ENCODE measurements around the gene NUDCD2.
"Not testable (repeated sequence)": the region's sequence is repeated elsewhere in the genome, so short reads cannot be mapped to it uniquely, and the experiment has no call there.

The NUDCD2 gene

GRCh38 chr5:163463063-163463435 is 3.1 kb upstream of the NUDCD2 start:
- DNase-seq: no peak

DNA sequence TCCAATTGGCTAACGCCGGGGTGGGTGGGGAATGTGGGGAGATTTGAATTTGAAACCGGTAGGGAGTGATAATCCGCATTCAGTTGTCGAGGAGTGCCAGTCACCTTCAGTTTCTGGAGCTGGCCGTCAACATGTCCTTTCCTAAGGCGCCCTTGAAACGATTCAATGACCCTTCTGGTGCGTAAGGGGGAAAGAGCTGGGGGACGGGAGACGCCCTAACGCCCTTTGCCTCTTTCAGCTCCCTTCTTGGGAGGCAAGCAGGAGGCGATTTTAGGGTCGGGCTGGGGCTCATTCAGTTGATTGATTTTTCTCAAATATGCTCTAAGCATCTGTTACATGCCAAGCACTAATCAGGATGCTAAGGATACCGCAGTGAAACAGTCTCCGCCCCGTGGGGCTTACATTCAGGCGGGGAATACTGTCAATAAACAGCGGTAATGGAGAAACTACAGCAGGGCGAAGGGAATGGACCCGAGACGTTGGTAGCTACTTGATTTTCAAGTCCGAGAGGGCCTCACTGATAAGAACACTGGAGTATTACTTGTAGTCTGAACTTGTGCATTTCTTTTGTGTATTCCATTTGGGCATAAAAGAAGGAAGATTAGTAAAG is 765 bp upstream of the NUDCD2 start, which contains the start of gene HMMR:
TSS of gene HMMR (plus strand) at position 71 of the 610 bp plus-strand sequence. CDS start at position 132, 61 bp downstream.
- peak; percentile 68 for DNase-seq

- DNase-seq: no peak
These were observed 462 bp downstream of the NUDCD2 start for GRCh38 chr5:163459462-163459818.

DNA sequence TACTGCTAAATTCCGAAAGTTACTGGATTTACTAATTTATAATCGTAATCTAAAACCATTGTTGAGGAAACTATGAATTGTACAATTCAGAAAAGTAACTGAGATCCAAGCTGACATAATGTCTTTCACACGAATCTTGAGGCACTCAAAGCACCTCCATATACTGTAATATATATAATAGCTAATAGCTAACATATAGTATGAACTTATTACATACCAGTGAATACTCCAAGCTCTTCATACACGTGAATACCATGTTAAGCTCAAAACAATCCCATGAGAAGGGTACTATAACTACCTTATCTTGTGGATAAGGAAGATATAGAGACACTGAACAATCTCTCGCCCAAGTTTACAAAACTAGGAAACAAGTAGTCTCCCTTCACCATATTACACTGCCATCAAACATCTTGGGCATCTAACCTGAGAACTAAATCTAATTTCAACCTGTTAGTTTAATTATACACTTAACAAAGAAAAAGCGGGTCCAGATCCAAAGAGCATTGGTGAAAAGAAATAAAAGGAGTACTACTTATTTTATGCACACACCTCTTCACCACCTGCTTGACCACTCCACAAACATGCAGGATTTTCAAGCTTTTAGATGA is 1.0 kb downstream of the NUDCD2 start:
- peak; percentile 38 for DNase-seq

DNA sequence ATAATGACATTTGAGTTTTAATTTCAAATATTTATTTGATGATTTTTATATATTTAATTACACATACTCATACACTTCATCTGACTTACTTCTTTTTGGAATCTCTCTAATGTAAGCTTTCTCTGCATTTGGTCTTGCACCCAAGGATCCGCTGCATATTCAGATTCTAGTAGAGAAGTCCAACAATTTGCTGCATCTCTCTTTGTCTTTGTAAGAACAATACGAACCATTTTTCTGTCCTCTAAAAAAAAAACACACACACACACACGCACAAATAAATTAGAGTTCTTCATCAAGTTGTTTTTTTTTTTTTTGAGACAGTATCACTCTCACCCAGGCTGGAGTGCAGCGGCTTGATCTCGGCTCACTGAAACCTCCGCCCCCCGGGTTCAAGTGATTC is 3.1 kb downstream of the NUDCD2 start:
- DNase-seq: no peak

- DNase-seq: no peak
These were observed 3.8 kb downstream of the NUDCD2 start for GRCh38 chr5:163456029-163456589.

DNA sequence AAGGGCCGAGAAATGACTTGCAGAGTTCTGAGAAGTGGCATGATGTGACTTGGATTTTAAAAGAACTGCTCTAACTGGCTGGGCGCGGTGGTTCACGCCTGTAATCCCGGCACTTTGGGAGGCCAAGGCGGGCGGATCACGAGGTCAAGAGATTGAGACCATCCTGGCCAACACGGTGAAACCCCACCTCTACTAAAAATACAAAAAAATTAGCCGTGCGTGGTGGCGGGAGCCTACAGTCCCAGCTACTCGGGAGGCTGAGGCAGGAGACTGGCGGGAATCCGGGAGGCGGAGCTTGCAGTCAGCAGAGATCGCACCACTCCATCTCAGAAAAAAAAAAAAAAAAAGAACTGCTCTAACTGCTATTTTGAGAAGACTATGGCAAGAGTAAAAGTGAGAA is 4.5 kb downstream of the NUDCD2 start:
- not testable (repeated sequence) for DNase-seq

GRCh38 chr5:163453705-163454104 is 6.2 kb downstream of the NUDCD2 start:
- DNase-seq: no peak

DNA sequence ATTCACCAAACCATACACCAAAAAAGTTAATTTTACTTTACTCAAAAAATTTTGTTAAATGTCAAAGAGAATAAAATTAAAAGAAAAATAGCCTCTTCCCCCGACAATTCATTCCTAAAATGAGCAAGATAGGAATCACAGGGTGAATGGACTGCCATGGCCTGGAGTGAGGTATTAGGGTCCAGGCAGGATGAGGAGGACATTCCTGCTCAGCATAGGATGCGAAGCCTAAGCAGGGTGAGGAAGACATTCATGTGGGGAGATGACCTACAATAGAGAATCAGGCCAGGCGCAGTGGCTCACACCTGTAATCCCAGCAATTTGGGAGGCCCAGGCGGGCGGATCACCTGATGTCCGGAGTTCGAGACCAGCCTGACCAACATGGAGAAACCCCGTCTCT is 8.4 kb downstream of the NUDCD2 start:
- DNase-seq: no peak

DNA sequence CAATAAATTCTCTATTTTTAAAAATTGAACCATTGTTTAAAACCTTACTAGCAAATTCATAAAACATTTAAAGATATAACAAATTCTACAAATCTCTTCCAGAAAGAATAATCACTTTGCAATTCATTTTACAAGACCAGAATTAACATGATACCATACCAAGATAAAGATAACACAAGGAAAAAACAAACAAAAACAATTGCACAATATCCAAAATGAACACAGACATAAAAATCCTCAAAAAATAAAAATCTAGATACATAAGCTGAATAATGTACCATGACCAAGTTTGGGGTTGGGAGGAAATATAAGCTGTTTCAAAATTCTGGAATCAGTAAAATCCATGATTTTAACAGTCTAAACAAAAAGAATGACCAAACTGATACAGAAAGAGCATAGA is 11.4 kb downstream of the NUDCD2 start:
- no peak for DNase-seq

GRCh38 chr5:163447875-163448274 is 12.0 kb downstream of the NUDCD2 start:
- no peak for DNase-seq

DNA sequence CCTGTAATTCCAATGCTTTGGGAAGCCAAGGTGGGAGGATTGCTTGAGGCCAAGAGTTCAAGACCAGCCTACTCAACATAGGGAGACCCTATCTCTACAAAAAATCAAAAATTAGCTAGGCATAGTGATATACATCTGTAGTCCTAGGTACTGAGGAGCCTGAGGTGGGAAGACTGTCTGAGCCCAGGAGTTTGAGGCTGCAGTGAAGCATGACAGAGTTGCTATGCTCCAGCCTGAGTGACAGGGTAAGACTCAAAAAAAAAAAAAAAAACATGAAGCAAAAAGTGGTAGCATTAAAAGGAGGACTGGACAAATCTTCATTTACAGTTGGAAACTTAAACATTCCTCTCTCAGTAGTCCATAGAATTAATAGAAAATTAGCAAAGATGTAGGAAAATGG is 12.7 kb downstream of the NUDCD2 start:
- no peak for DNase-seq

GRCh38 chr5:163445345-163445744 is 14.6 kb downstream of the NUDCD2 start:
- no peak for DNase-seq

DNA sequence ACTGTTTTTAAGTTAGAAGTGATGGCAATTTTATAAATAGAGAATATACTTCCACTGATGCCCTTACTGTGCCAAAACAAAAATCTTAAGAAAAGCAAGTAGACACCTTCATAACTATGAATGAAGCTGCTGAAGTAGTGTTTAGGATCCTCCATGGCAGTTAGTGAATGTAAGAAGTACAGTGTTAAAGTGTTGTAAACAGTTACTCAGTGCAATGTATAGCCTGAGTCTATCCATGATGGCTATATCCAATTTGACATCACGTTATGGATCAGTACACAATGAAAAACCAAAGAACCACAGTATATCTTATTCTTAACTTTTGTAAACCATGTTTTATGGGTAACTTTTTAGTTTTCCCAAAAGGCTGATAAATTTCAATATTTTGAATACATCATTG is 15.4 kb downstream of the NUDCD2 start:
- DNase-seq: no peak

- no peak for DNase-seq
These were observed 18.9 kb downstream of the NUDCD2 start for GRCh38 chr5:163440954-163441353.

DNA sequence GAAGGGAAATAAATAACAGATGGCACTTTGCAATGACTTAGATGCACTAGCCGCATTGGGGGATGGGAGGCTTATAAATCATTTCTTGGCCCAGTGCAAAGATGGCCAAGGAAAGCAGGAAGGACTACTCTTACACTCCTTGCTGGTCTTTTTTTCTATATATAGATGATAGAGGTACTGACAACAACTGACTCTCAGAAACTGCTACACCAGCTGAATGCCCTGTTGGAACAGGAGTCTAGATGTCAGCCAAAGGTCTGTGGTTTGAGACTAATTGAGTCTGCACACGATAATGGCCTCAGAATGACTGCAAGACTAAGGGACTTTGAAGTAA is 20.8 kb downstream of the NUDCD2 start:
- peak; percentile 79 for DNase-seq

GRCh38 chr5:163437309-163438182 is 22.4 kb downstream of the NUDCD2 start, which contains the start of gene CCNG1:
Gene CCNG1 (plus strand): TSS chr5:163437595. CDS start chr5:163439257, 1,662 bp downstream.
- peak; percentile 99 for DNase-seq

DNA sequence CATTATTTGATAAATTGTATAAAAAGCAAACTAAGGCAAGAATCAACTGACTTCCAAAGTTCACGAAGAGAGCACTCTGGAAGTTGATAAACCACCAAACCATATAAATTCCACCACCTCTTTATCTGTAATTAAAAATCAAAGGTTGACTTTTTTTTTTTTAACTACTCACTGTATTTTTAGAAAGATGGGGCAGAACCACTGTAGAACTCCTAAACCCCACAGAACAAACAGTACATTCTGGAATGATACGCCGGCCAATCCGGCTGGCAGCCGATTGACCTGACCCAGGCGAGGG is 22.9 kb downstream of the NUDCD2 start:
- DNase-seq: no peak

DNA sequence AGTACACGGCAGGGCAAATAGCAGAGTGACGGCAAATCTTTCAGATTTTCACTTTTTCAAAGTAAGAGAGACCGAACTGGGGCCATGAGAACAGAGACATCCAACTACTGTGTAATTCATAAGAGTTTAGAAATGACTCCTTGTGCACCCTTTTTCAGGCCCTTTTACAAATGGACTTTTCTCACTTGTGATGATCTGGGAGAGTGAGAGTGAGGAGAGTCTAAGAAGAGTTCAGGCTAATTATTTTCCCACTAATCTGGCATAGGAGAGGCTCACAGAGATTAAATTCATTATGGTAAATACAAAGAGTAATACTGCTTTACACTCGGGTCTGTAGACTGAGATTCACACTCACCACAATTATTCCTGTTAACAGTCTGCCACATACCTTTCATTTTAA is 23.4 kb downstream of the NUDCD2 start:
- peak; percentile 13 for DNase-seq

DNA sequence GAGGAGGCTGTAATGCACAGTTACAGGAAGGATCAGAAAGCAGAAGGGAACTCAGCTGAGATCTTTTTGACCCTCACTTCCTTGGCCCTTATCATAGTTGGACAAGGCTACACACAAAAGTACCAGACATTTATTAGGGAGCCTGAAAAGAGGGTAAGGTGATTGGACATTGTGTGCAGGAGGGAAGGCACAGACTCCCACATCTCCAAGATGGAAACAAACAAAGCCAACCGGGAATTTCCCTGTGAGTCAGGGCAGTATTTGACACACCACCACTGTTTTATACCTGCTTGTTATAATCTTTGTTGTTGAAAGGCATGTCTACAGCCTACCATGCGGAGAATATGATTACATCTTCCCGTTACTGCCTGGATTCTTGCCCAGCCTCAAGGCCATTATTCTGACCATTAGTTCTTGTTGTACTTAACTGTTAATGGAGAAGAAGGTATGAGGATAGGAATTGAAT is 25.5 kb downstream of the NUDCD2 start:
- peak; percentile 78 for DNase-seq

DNA sequence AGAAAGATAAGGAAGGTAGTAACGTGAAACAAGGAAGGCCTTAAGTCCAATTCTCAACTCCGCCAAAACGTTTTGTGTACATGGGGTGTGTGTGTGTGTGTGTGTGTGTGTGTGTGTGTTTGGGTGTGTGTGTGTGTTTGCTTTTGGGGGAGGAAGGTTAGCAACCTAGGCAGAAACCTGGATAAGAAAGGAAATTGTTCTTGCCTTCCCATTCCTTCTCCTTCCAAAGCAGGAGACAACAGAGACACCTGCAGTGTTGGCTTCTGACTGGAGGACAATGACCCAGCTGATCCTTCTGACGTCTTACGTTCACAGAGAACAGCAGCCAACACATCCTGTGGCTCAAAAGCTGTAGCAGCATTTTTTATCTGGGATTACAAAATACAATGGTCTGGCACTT is 26.6 kb downstream of the NUDCD2 start:
- DNase-seq: peak; percentile 36

DNA sequence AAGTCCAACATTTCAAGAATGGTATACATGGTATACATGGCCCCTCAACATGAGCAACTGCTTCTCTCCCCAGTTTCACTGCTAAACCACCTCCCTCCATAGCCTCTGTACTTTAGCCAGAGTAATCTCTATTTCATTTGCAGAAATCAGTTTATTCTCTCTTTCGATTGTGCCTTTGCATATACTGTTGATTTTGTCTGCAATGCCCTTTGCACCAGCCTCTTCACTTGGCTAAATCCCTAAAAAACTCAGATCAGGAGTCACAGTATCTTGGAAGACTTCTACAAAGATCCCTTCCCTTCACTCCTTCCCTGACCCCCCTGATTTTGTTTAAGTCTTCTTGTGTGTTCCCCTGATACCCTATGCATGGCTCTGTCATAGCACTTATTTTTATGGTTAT is 27.4 kb downstream of the NUDCD2 start:
- DNase-seq: no peak

- peak; percentile 89 for DNase-seq
These were observed 33.8 kb downstream of the NUDCD2 start for GRCh38 chr5:163426128-163426527.

GRCh38 chr5:163424836-163425235 is 35.1 kb downstream of the NUDCD2 start:
- DNase-seq: peak; percentile 66

Measured in hematopoietic multipotent progenitor cell treated with erythropoietin and hydrocortisone succinate and interleukin-3 and kit ligand, for 4 days (in vitro differentiated cells).